GM21528 (cell line): Measurements from ENCODE around the gene PAQR6.

Experiments
- ATAC-seq: cut with Tn5 transposase; IDR thresholded peaks from one replicate; pipeline ENCODE4 v1.9.1; 2021; ENCODE audit warnings: mild to moderate bottlenecking, moderate library complexity; ENCODE audit not compliant: unreplicated experiment, low FRiP score

The PAQR6 gene

DNA sequence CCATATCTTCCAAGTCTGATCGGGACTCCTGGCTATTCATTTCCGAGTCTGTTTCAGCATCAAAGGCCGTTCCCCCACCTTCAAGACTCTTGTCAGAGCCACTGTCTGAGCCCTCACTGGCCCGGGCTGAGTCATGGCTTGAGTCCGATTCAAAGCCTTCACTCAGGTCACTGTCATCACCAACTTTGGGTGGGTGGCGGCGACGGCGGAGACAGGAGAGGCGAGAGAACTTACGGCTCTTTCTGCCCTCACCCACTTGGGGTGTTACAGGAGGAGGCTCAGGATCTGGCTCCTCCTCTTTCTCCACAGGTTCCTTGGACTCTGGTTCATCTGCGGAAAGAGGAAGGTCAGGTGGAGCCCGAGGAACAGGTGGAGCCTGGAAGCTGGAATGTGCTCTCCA lies 18.2 kb upstream of the PAQR6 start:
- ATAC-seq: no peak

DNA sequence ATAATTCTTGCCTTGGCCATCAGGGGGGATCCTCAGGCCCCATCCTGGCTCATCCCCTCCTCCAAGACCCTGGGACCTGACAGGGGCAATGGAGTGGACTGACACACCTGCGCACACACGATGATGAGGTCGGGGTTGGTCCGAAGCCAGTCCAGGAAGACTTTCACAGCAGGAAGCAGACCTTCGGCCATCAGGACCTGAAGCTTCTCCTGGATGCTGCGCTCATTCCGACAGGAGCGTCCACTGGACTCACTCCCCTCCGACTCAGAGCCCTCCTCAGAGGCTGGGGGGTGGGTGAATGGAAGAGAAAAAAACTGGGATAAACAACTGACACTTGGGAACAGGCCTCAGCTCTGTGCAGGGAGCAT lies 15.4 kb upstream of the PAQR6 start:
- no peak for ATAC-seq

DNA sequence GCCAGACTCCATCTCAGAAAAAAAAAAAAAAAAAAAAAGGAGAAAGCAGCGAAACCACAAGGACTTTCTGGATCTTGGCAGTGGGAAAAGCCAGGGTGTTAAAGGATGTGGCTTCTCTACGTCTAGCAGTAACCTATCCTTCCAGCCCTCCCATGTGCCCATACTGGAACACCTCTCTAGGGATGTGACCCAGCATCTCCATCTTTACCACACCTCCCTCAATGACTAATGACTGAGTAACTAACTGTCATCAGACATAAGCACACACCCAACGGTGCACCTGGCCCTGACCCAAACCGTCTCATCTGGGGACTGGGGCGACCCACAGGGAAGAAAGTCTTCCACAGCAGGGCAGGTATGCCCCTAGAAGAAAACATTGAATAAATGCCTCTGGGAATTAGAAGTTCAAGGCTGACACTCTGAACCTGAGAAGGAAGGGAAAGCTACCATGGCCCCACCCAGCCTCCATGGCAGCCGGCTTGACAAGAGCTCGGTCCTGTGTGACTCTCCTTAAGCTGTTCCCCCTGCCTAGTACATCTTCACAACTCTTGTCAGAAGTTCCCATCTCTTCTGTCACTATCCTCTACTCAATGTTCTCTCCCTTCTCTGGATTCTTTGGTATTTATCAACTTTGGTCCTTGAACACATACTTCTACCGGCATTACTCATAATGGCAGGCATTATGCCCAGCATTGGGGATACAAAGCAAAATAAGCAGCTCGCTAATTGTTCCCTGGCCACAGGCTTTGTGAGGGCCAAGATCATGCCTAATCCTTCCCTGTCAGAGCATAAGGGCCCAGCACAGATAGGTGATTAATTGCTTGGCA lies 14.8 kb upstream of the PAQR6 start:
- ATAC-seq: no peak

DNA sequence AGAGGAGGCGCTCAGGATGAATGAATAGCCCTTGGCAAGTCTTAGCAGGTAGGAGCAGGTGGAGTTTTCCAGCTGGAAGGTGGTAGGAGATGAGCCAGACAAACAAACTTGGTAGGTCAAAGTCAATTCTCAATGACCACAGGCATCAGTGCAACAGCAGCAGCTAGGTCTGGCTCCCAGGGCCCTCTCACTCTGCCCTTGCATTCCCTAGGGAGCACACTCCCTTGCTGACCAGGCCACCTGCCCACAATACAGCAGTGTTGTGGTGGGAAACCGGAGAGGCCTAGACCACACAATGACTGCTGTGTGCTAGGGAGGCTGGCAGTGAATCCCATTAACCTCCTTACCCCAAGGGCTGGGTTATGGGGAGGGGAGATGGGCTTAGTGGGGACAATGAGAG lies 13.0 kb upstream of the PAQR6 start:
- no peak for ATAC-seq

DNA sequence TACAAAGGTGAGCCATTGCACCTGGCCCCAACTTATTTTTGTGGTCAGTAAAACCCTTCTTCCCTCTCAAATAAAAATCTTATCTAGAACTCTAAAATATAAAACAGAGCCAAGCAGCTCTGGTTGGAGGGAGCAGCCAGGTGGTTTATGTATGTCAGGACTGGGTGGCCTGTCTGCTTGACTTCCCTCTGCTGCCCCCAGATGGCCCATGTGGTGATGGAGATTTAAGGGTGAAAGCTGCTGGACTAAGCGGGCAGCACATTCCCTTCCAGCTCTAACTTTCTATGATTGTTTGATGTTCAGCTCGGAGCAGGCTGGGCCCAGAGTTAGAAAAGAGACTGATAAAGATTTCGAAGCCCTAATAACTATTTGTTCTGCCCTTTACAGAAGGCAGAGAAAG lies 11.9 kb upstream of the PAQR6 start:
- no peak for ATAC-seq

DNA sequence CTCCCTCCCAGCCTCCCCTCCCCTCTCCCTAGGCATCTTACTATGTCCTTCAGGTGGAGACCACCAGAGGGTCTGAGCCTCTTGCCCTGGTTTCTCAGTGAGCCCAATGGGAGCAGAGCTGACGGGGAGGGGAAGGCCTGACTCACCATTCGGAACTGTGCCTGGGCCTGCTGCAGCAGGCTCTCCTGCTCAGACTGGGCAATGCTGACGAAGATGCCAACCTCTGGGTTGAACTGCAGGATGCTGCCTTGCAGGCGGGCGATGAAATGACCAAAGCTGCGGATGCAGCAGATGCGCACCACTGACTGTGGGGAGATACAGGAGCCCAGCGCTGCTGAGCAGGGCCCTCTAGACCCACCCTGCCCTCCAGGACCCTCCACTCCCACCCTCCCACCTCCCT lies 11.0 kb upstream of the PAQR6 start:
- ATAC-seq: no peak

DNA sequence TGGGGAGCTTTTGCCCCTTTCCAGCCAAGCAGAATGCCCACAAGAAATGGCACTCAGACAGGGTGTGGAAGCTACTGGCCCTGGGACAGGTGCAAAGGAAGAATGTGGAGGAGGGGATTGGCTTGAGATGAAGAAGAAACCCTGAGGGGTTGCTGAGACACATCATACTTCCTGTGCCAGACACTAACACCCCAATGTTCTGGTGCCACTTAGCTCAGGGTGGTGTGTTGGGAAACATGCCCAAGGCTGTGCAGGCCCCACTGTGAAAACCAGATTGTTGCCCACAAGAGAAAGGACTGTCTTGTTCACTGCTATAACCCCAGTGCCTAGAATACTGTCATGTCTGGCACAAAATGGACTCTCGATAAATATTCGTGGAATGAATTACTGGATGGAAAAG lies 9.9 kb upstream of the PAQR6 start:
- ATAC-seq: no peak

DNA sequence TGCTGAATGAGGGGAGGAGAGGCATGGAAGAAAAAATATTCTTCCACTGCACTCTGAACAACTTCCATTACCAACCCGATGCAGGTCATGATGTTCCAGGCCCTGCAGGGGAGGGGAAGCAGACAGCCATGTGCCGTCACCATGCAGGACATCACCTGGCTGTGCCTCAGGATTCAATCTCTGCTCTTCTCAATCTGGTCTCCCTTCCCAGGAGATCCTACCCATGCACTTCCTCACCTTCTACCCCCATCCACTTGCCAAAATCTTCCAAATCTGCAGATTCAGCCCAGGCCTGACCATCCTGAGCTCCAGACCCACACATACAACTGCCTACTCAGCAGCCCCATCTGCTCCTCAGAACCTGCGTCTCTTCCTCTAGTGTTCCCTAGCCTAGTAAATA lies 5.8 kb upstream of the PAQR6 start:
- no peak for ATAC-seq

DNA sequence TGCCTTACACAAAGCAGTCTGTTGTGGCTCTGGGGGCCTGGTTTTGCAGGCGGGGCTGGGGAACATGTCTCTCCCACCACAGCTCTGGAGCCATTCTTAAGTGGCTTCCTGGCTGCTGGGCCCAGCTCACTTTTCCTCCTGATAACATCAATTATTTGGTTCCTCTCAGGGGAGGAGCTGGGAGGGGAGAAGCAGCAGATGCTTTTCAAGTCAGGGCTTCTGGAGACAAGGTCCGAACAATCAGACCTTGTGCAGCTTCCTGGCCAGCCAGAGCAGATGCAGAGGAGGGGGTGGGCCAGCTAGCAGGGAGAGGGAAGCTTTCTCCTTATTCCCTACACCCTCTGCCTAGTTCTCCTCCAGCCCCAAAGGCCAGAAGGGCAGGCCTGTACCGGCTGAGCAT lies 3.7 kb upstream of the PAQR6 start:
- no peak for ATAC-seq

DNA sequence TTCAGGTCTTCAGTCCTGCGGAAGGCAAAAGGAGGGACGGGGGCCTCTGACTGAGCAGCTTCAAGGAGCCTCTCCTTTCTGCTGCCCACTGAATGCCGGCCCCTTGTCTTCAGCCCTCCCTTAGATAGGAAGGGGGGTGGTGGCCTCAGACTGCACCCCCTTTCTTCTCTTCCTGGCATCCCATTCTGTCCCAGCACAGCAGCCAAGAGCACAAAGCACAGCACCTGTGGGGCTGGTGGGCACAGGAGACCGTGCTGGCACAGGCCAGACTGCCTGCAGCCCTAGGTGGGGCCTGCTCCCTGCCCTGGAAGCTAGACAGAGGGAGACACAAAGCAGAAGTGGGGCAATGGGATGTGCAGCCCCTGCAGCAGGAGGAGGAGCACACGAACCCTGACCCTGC lies 1.7 kb upstream of the PAQR6 start:
- no peak for ATAC-seq

DNA sequence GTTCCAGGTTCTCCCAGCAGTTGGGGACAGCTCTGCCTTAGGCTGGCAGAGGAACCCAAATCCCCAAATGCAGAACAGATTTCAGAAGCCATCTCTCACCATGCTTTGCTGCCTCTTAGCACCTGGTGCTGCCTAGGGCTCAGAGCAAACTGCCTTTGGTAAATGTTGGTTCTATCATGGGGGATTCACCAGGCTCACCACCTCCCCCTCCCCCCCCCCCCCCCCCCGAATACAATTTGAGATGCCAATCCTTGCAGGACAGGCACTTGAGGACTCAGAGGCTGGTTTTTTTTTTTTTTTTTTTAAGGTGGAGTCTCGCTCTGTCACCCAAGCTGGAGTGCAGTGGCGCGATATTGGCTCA lies 447 bp upstream of the PAQR6 start:
- no peak for ATAC-seq

DNA sequence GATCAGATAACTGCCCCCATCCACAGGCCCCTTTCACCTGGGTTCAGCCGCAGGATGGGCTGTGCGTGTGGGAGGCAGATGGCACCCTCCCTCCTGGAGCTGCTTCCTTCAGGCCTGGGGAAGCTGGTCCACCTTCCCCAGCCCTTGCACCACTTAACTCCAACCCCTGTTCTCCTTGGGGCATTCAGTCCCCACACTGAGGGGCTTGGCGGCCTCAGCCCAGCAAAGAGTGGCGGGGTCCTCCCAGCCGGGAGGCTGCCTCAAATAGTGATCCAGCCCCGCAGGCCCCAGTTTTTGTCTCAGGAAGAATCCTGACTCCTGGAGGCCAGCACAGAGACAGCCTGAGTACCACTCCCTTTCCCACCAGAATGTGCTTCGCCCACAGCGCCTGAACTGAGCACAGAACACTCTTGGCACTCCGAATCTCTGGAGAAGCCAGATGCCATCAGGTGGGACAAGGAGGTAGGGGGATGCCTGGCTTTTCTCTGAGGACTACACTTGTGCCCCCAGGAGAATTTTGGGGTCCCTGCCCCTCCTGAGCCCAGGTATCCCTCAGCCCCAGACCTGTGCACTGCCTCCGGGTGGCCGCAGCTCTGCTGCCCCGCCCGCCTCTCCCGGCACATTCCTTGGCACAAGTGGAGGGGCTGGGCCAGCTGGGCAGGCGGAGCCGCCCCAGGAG lies 936 bp downstream of the PAQR6 start:
- ATAC-seq: no peak

DNA sequence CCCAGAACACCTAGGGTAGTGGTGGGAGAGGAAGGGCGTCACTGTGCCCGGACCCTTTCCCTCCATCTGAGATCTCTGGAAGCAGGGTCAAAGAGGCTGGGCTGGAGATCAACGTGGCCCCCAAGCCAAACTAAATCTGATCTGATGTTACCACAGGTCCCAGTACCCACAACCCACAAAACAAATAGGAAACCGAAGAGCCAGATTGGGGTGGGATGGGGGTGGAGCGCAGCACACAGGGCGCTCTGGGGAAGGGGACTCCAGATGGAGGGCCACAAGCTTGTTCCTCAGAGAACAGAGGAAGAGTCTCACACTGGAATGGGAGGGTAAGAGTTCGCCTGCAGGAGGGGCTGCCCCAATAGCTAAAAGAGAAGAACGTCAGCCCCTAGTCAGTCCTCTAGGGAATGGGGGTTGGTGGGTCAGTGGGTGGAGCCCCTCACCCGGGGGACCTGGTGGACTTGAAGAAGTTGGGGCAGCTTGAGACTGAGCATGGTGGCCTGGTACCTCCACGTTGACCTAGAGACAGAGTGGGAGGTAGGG lies 1.5 kb downstream of the PAQR6 start:
- no peak for ATAC-seq

DNA sequence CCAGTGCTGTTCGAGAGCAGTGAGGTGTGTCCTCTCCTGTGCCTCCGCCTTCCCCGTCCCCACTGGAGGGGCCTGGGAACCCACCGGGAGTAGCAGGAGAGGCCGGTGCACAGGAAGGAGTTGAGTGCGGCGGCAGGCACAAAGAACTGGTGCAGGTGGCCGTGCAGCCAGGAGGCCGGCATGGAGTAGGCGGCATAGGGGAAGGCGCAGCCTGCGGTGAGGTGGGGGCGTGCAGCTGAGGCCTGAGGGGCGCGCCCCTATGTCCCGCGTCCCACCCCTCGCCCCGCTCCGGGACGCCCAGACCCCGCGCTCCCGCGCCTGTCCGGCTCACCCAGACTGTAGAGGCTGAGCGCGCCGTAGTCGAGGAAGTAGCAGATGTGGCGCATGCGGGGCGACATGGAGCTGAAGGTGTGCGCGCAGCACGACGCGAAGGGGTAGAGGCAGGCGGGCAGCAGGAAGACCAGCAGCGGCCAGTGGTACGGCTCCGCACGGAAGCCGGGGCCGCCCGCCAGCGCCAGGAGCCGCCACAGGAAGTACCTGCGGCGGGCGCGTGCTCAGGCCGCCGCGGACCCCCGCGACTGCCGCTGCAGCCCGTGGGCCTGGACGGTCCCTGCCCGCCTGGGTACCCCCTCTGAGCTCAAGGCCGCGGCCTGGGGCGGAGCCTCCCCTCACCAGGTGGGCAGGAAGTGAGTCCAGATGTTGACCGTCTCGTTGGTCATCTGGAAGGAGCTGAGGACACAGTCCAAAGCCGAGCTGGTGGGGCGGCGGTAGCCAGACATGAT lies 2.2 kb downstream of the PAQR6 start:
- no peak for ATAC-seq

DNA sequence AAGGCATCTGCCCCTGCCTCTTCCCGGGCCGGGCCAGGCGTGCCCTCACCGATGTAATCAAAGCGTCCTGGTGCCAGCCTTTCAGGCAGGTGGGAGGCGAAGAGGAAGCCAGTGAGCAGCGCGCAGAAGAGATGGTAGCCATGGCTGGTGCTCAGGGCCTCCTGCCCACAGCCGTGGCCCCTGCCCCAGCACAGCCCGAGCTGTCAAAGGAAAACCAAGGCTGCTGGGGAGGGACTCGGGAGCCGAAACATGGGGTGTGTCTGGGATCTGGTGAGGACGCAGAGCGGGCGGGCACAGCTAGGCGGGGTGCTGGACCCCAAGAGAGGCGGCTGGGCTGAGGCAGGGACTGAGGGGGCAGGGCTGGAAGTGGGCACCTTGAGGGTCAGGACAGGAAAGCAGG lies 3.1 kb downstream of the PAQR6 start:
- no peak for ATAC-seq

DNA sequence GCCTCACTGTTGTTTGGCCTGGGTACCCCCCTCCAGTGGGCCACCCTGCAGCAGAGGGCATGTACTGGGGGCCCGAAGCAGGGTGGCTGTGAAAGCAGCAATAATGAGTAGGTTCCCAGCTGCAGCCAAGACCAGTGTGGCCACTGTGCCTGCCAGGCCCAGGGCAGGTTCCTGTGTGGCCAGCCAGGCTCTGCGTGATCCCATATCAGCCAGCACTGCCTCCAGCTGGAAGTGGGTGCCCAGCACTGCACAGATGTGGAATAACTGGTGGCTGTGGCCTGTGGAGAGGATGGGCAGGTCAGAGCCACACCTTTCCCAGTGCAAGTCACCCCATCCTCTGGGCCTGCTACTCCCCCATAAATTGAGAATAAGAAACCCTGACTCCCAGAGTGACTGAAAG lies 3.7 kb downstream of the PAQR6 start:
- ATAC-seq: no peak

DNA sequence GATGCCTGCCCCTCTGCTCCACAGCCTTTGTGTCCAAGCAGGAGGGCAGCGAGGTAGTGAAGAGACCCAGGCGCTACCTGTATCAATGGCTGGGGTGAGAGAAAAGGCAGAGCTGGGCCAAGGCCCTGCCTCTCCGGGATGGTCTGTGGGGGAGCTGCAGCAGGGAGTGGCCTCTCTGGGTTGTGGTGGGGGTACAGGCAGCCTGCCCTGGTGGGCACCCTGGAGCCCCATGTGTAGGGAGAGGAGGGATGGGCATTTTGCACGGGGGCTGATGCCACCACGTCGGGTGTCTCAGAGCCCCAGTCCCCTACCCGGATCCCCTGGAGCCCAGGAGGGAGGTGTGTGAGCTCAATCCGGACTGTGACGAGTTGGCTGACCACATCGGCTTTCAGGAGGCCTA lies 5.1 kb downstream of the PAQR6 start:
- ATAC-seq: no peak

DNA sequence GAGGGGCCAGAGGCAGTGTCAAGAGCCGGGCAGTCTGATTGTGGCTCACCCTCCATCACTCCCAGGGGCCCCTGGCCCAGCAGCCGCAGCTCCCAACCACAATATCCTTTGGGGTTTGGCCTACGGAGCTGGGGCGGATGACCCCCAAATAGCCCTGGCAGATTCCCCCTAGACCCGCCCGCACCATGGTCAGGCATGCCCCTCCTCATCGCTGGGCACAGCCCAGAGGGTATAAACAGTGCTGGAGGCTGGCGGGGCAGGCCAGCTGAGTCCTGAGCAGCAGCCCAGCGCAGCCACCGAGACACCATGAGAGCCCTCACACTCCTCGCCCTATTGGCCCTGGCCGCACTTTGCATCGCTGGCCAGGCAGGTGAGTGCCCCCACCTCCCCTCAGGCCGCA lies 5.9 kb downstream of the PAQR6 start, which contains the start of gene BGLAP:
Gene BGLAP (plus strand): TSS at position 259 of the 400 bp plus-strand sequence. CDS start 48 bp downstream, at position 307.
- ATAC-seq: no peak

DNA sequence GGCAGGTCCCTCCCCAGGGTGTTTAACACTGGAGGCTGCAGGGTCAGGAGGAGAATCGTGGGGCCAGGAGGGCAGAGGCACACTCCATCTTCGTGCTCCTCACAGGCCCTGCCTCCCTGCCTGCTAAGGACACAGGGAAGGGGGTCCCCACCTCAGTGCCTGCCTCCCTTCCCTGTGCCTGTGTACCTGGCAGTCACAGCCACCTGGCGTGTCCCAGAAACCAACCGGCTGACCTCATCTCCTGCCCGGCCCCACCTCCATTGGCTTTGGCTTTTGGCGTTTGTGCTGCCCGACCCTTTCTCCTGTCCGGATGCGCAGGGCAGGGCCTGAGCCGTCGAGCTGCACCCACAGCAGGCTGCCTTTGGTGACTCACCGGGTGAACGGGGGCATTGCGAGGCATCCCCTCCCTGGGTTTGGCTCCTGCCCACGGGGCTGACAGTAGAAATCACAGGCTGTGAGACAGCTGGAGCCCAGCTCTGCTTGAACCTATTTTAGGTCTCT lies 6.5 kb downstream of the PAQR6 start:
- ATAC-seq: no peak

DNA sequence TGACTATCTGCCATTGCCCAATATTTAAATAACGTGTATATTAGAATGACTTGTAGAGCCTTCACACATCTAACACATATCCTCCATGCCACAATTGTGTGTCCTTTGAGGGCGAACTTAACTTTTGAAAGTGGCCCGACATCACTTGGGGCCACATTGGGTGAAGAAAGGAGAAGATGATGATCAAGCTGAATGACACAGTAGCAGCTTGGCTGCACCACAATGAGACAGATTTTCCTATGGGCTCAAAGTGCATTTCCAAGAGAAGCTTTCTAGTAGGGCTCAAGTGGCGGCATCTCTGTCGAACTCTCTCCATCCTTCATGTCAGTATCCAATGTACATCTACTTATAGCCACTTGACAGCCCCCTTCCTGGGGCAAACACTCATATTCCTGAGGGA lies 9.6 kb downstream of the PAQR6 start:
- no peak for ATAC-seq

DNA sequence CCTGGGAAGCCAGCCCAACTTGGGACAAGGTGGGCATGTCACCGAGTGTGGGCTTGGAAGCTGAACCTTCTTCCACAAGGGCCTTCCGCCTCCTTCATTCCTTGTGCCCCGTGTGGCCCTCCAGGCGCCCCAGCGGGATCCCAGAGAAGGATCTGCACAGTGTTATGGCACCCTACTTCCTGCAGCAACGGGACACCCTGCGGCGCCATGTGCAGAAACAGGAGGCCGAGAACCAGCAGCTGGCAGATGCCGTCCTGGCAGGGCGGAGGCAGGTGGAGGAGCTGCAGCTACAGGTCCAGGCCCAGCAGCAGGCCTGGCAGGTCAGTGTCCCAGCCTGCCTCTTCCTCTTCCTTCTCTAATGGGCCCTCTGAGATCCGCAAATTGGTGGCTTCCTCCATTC lies 11.7 kb downstream of the PAQR6 start:
- ATAC-seq: no peak
